MCF 10A (cell line): Measurements from ENCODE around the gene ABAT. TPM values are rescaled to one million over a fixed set of nuclear protein-coding genes. Genes with fewer than 3 reads are reported as not detected.

Source experiments
- BruUV-seq: library from RNA; stranded (reverse); fragments of 400-500 nt; replicated peaks from 2 replicates; lab custom pipeline; 2021; lab: Mats Ljungman, UMichigan
- CTCF ChIA-PET: fragments of 300-600 bp; sonication (Branson Sonifier 250); formaldehyde crosslinking; extraction: SDS; loops from one replicate; lab custom pipeline; 2021; ENCODE audit warnings: antibody characterized with exemption, inconsistent platforms; lab: Yijun Ruan, JAX
- POLR2A ChIA-PET: fragments of 300-600, 350-650 bp; sonication (Branson Sonifier 250); formaldehyde crosslinking; extraction: SDS; loops from one replicate; lab custom pipeline; 2020; ENCODE audit warnings: antibody characterized with exemption, inconsistent platforms; lab: Yijun Ruan, JAX
- DNase-seq: peaks from one replicate; pipeline ENCODE4 v3.0.0-alpha.2; 2018; ENCODE audit not compliant: unreplicated experiment
- H3K27ac Mint-ChIP-seq: one replicate; pipeline ENCODE4 v1.8.0; 2022; ENCODE audit warnings: mild to moderate bottlenecking, low read depth, mixed read lengths; ENCODE audit not compliant: unreplicated experiment
- H3K27me3 Mint-ChIP-seq: one replicate; pipeline ENCODE4 v1.8.0; 2022; ENCODE audit warnings: mixed read lengths; ENCODE audit not compliant: insufficient read depth, unreplicated experiment
- H3K36me3 Mint-ChIP-seq: one replicate; pipeline ENCODE4 v1.8.0; 2022; ENCODE audit warnings: mild to moderate bottlenecking, moderate library complexity, mixed read lengths; ENCODE audit not compliant: insufficient read depth, unreplicated experiment
- H3K4me1 Mint-ChIP-seq: one replicate; pipeline ENCODE4 v1.8.0; 2022; ENCODE audit warnings: mixed read lengths; ENCODE audit not compliant: insufficient read depth, unreplicated experiment
- H3K4me3 Mint-ChIP-seq: one replicate; pipeline ENCODE4 v1.8.0; 2022; ENCODE audit warnings: mild to moderate bottlenecking, moderate library complexity, mixed read lengths; ENCODE audit not compliant: unreplicated experiment
- H3K9me3 Mint-ChIP-seq: one replicate; pipeline ENCODE4 v1.8.0; 2022; ENCODE audit warnings: mixed read lengths; ENCODE audit not compliant: unreplicated experiment
- intact Hi-C: fragments of 100-400 bp; cut with micrococcal nuclease; formaldehyde crosslinking; loops from 2 replicates; pipeline ENCODE4 v1.14.1; 2022
- total RNA-seq: library from RNA; stranded (reverse); gene quantifications from 2 replicates; pipeline ENCODE4 v1.2.3, GENCODE V29; 2022
- TF ChIP-seq, protein P1 (sequence below): fragments of 200-600 bp; IDR thresholded peaks from one replicate; pipeline ENCODE4 v1.8.0; 2022; ENCODE audit warnings: antibody characterized with exemption, mild to moderate bottlenecking; ENCODE audit not compliant: unreplicated experiment

ABAT gene
- total RNA-seq, 1 experiment from 2014 or later: 3.0 TPM

DNA sequence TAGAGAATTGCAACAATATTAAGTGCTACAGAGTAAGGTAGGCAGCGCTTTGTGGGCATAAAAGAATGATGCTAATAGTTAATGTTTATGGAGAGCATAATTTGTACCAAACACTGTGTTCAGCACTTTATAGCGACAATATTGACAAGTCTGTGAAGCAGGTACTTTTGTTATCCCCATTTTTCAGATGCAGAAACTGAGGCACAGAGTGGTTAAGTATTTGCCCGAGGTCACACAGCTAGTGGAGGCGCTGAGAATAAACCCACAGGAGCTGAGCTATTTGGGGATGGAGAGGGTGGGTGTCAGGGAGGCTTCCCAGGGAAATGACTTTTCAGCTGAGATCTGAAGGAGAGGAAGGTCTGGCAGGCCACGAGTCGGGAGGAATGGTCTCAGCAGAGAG lies 83.6 kb downstream of the ABAT start:
- intact Hi-C loops: no loop called here
- H3K36me3 Mint-ChIP-seq: no peaks in the 10 kb centered on the region
- no peak overlapping the region for H3K27ac Mint-ChIP-seq
- TF ChIP-seq, protein P1, sequence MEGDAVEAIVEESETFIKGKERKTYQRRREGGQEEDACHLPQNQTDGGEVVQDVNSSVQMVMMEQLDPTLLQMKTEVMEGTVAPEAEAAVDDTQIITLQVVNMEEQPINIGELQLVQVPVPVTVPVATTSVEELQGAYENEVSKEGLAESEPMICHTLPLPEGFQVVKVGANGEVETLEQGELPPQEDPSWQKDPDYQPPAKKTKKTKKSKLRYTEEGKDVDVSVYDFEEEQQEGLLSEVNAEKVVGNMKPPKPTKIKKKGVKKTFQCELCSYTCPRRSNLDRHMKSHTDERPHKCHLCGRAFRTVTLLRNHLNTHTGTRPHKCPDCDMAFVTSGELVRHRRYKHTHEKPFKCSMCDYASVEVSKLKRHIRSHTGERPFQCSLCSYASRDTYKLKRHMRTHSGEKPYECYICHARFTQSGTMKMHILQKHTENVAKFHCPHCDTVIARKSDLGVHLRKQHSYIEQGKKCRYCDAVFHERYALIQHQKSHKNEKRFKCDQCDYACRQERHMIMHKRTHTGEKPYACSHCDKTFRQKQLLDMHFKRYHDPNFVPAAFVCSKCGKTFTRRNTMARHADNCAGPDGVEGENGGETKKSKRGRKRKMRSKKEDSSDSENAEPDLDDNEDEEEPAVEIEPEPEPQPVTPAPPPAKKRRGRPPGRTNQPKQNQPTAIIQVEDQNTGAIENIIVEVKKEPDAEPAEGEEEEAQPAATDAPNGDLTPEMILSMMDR: no peak
- no peak for DNase-seq
- H3K4me1 Mint-ChIP-seq: no peaks in the 10 kb centered on the region
- H3K27me3 Mint-ChIP-seq: no peaks in the 10 kb centered on the region
- no peaks in the 10 kb centered on the region for H3K9me3 Mint-ChIP-seq
- no TSS peak for BruUV-seq
- ChIA-PET CTCF (interaction anchor here (0.7 kb wide), 2 partner anchors 24 to 85 kb away, joined by 3 to 4 read pairs; no protein-coding TSS in a partner anchor), POLR2A (no interaction called here)
- no peak overlapping the region for H3K4me3 Mint-ChIP-seq

DNA sequence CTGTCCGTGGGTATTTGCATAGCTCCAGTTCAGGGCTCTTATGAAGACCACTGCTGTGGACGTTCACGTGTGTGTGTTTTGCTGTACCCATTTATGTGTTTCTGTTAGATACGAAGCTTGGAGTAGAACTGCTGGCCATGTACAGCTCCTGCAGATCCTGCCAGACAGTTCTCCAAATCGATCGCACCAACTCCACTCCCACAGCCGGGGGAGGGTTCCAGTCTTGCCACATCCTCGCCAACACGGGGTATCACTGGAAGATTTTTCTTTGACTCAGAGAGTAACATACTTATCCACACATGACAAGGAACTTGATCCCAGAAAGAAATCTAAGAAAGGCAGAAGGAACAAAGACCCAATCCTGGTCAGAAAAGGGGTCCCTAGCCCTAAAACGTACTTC lies 85.6 kb downstream of the ABAT start:
- TF ChIP-seq, protein P1: no peak
- Mint-ChIP-seq H3K27me3 (no peaks in the 10 kb centered on the region), H3K27ac (no peak overlapping the region), H3K36me3 (no peaks in the 10 kb centered on the region), H3K4me3 (no peak overlapping the region), H3K4me1 (no peaks in the 10 kb centered on the region), H3K9me3 (no peaks in the 10 kb centered on the region)
- ChIA-PET POLR2A (no interaction called here), CTCF (interaction anchor here (1.6 kb wide), 1 partner anchor 32 kb away, joined by 4 read pairs; no protein-coding TSS in a partner anchor)
- no TSS peak for BruUV-seq
- no peak for DNase-seq
- intact Hi-C loops: no loop called here

DNA sequence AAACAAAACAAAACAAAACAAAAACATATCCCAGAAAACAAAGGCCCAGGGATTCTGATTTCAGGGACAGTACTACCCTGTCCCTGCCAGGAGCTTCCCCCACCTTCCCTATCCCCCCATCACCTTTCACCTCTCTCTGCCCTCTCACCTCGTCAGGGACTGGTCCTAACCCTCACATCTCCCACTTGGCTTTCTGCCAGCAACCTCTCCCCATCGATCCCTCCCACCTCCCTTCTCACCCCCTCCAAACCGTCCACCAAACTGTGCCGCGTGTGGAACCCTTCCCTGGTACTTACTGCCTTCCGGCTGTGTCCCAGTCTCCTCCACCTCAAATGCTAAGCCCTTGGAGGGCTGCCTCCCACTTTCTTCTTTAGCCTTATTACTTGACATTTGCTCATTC lies 86.7 kb downstream of the ABAT start:
- Mint-ChIP-seq H3K9me3 (no peaks in the 10 kb centered on the region), H3K4me1 (no peaks in the 10 kb centered on the region), H3K36me3 (no peaks in the 10 kb centered on the region), H3K4me3 (no peak overlapping the region), H3K27ac (no peak overlapping the region), H3K27me3 (no peaks in the 10 kb centered on the region)
- POLR2A ChIA-PET: no interaction called here
- intact Hi-C loops: no loop called here
- DNase-seq: no peak
- CTCF ChIA-PET: interaction anchor here (0.6 kb wide), 1 partner anchor 100 kb away, joined by 4 read pairs; no protein-coding TSS in a partner anchor
- TF ChIP-seq, protein P1: no peak
- no TSS peak for BruUV-seq

DNA sequence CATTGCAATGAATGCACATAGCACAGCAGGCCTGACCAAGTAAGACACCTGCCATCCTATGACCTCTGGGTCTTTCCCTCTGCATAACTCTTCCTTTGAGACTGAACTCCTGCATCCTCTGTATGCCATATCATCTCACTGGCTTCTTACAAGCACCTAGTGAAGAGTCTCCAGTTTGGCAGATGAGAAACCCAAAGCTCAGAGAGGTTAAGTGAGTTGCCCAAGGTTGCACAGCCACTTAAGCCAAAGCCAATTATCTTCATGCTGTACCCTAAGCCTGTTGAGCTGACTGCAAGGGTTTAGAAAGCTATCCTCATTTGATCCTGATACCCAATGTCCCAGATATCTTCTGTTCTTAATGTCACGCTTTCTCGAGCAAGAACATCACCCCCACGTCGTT lies 87.8 kb downstream of the ABAT start:
- POLR2A ChIA-PET: no interaction called here
- CTCF ChIA-PET: interaction anchor here (0.8 to 2.1 kb wide), 3 partner anchors 9 to 34 kb away, joined by 4 read pairs; no protein-coding TSS in a partner anchor
- TF ChIP-seq, protein P1: no peak

More for the DNA sequence above, 87.8 kb downstream of the ABAT start:
- intact Hi-C loops: no loop called here
- Mint-ChIP-seq H3K4me3 (no peak overlapping the region), H3K27ac (no peak overlapping the region), H3K4me1 (no peaks in the 10 kb centered on the region), H3K27me3 (no peaks in the 10 kb centered on the region), H3K9me3 (no peaks in the 10 kb centered on the region), H3K36me3 (no peaks in the 10 kb centered on the region)
- no TSS peak for BruUV-seq
- no peak for DNase-seq
